SJSA1 (cell line): Measurements from ENCODE around the gene LIX1. TPM values are rescaled to one million over a fixed set of nuclear protein-coding genes. Genes with fewer than 3 reads are reported as not detected.

Experiments
- DNase-seq, 2 experiments: peaks; one replicate each; pipeline ENCODE4 v3.0.0-alpha.2; 2015 to 2020; ENCODE audit warnings: low spot score in 2 of 2, low read depth in 1 of 2
- H3K27ac ChIP-seq: fragments of 250-450 bp; sonication (Bioruptor Pico); 2 replicates; pipeline ENCODE4 v1.5.1; 2020; ENCODE audit warnings: mild to moderate bottlenecking, moderate library complexity
- H3K27me3 ChIP-seq: fragments of 250-450 bp; sonication (Bioruptor Pico); replicated peaks from 2 replicates; pipeline ENCODE4 v1.5.1; 2020; ENCODE audit warnings: mild to moderate bottlenecking, moderate library complexity
- H3K36me3 ChIP-seq: fragments of 250-450 bp; sonication (Bioruptor Pico); 2 replicates; pipeline ENCODE4 v1.5.1; 2020; ENCODE audit warnings: mild to moderate bottlenecking
- H3K4me1 ChIP-seq: fragments of 250-450 bp; sonication (Bioruptor Pico); replicated peaks from 2 replicates; pipeline ENCODE4 v1.6.1; 2021; ENCODE audit warnings: mild to moderate bottlenecking
- H3K4me3 ChIP-seq: fragments of 250-450 bp; sonication (Bioruptor Pico); 2 replicates; pipeline ENCODE4 v1.5.1; 2020; ENCODE audit warnings: mild to moderate bottlenecking
- H3K9me3 ChIP-seq: fragments of 250-450 bp; sonication (Bioruptor Pico); replicated peaks from 2 replicates; pipeline ENCODE4 v1.5.1; 2020; ENCODE audit warnings: mild to moderate bottlenecking
- total RNA-seq: library from RNA; depleted of rRNA; stranded (reverse); fragments of >200 nt; shearing (Covaris generic); gene quantifications from 2 replicates; pipeline ENCODE4 v1.2.3, GENCODE V29; 2014

The LIX1 gene
- total RNA-seq, 1 experiment from 2014 or later = not detected

- Histone ChIP-seq H3K9me3 (0 out of 2 replicates have a peak, but pooled peaks cover 3% of the 10 kb centered on the region), H3K4me3 (no peak overlapping the region), H3K4me1 (no peaks in the 10 kb centered on the region), H3K27ac (no peak overlapping the region), H3K36me3 (no peaks in the 10 kb centered on the region), H3K27me3 (peaks cover 11% of the 10 kb centered on the region; the same call in 1 of the 2 replicates)
- no peak for DNase-seq
Measured at GRCh38 chr5:97071993-97072392, 70.4 kb downstream of the LIX1 start.

DNA sequence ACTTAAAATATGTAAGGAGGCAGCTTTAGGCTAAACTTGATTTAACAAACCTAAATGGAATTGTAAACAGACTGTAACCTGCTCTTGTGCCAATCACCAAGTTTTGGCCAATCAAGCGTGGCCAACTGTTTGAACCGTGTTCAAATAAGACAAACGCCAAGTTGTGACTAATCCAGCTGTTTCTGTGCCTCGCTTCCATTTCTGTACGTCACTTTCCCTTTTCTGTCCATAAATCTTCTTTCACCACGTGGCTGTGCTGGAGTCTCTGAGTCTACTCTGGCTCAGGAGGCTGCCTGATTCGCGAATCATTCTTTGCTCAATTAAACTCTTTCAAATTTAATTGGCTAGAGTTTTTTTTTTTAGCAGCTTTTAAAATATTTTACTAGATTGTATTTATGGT, 71.3 kb downstream of the LIX1 start:
- Histone ChIP-seq H3K9me3 (0 out of 2 replicates have a peak, but pooled peaks cover 3% of the 10 kb centered on the region), H3K4me1 (no peaks in the 10 kb centered on the region), H3K27ac (no peak overlapping the region), H3K27me3 (peaks cover 11% of the 10 kb centered on the region; the same call in 1 of the 2 replicates), H3K4me3 (no peak overlapping the region), H3K36me3 (no peaks in the 10 kb centered on the region)
- no peak for DNase-seq

- H3K4me1 ChIP-seq = no peaks in the 10 kb centered on the region
- DNase-seq = no peak
- no peak overlapping the region for H3K4me3 ChIP-seq
Measured at GRCh38 chr5:97070234-97070633, 72.2 kb downstream of the LIX1 start.

GRCh38 chr5:97067296-97067850, 75.0 kb downstream of the LIX1 start:
- DNase-seq = no peak
- H3K9me3 ChIP-seq = 0 out of 2 replicates have a peak, but pooled peaks cover 3% of the 10 kb centered on the region

More at GRCh38 chr5:97070234-97070633, 72.2 kb downstream of the LIX1 start:
- H3K36me3 ChIP-seq = no peaks in the 10 kb centered on the region
- 0 out of 2 replicates have a peak, but pooled peaks cover 3% of the 10 kb centered on the region for H3K9me3 ChIP-seq
- peaks cover 8% of the 10 kb centered on the region; the same call in 1 of the 2 replicates for H3K27me3 ChIP-seq
- no peak overlapping the region for H3K27ac ChIP-seq

DNA sequence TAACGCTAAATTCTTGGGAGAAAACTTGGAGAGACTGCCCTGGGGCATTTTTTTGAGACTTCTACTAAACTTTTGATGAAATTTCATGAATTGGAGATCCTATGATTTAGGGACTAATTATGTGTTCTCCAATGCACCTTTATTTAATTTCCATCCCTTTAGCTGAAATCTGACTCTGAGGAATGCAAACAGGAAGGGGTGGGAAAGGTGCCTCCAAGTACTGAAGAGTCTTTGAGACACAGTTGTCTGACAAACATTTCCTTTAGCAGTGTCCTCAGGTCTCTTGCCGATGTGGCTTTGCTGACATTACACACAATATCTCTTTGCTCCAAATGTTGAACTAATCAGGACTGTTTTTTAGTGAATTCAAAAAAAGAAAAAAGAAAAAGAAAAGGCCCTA, 76.9 kb downstream of the LIX1 start:
- H3K9me3 ChIP-seq = no peaks in the 10 kb centered on the region
- H3K4me3 ChIP-seq = no peak overlapping the region
- DNase-seq = no peak
- no peaks in the 10 kb centered on the region for H3K4me1 ChIP-seq
- H3K27ac ChIP-seq = no peak overlapping the region
- no peaks in the 10 kb centered on the region for H3K36me3 ChIP-seq
- peaks cover 8% of the 10 kb centered on the region for H3K27me3 ChIP-seq

More at GRCh38 chr5:97067296-97067850, 75.0 kb downstream of the LIX1 start:
- Histone ChIP-seq H3K36me3 (no peaks in the 10 kb centered on the region), H3K27me3 (peaks cover 11% of the 10 kb centered on the region), H3K4me1 (no peaks in the 10 kb centered on the region), H3K4me3 (no peak overlapping the region), H3K27ac (no peak overlapping the region)

DNA sequence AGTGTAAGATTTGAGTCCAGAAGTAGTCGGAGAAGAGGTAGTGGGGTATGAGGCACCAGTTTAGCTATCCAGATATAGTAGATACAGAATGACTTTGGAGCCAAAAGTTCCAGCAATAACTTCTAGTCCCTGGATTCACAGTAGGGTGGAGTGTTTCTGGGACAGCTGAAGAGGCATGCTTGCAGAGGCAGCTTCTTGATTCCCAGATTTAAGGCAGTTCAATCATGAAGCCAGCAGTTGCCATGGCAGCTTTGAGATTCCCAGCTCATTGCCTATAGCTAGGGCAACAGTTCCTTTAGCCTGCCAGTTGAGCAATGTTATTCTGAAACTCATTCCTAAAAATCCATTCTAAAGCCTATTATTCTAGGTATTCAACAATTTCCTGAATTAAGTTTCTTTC, 79.2 kb downstream of the LIX1 start:
- H3K27me3 ChIP-seq = peaks cover 11% of the 10 kb centered on the region
- H3K4me3 ChIP-seq = no peak overlapping the region
- no peaks in the 10 kb centered on the region for H3K4me1 ChIP-seq
- no peak overlapping the region for H3K27ac ChIP-seq
- H3K36me3 ChIP-seq = no peaks in the 10 kb centered on the region
- no peaks in the 10 kb centered on the region for H3K9me3 ChIP-seq
- no peak for DNase-seq

GRCh38 chr5:97062046-97062445, 80.4 kb downstream of the LIX1 start:
- no peak for DNase-seq
- peaks cover 7% of the 10 kb centered on the region; the same call in 1 of the 2 replicates for H3K27me3 ChIP-seq
- no peak overlapping the region for H3K4me3 ChIP-seq
- no peaks in the 10 kb centered on the region for H3K4me1 ChIP-seq
- no peaks in the 10 kb centered on the region for H3K9me3 ChIP-seq
- H3K27ac ChIP-seq = no peak overlapping the region
- H3K36me3 ChIP-seq = no peaks in the 10 kb centered on the region

GRCh38 chr5:97056263-97056662, 86.1 kb downstream of the LIX1 start:
- no peak overlapping the region for H3K4me3 ChIP-seq
- H3K9me3 ChIP-seq = no peaks in the 10 kb centered on the region
- H3K27ac ChIP-seq = no peak overlapping the region
- H3K36me3 ChIP-seq = no peaks in the 10 kb centered on the region
- no peaks in the 10 kb centered on the region for H3K4me1 ChIP-seq
- peaks cover 4% of the 10 kb centered on the region; the same call in 1 of the 2 replicates for H3K27me3 ChIP-seq
- DNase-seq = no peak

DNA sequence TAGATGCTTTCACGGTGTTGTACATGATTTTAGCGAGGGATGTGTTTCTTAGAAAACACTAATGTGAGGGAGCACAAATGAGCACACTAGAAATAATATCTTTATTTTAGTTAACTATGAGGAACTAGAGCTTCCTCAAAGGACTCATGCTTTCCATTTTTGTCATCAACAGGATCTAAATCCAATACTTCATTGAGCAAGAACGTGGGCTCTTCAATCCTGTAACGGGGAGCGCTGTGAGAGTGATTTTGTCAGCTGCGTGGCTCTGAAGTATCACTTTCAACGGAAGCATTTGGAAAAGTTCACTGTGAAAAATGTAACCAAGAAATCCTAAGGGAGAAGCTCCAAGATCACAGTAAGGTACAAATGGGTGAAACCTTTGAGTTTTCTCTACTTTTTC, 93.2 kb downstream of the LIX1 start:
- Histone ChIP-seq H3K27me3 (no peaks in the 10 kb centered on the region; the same call in none of the 2 replicates), H3K36me3 (no peaks in the 10 kb centered on the region), H3K9me3 (no peaks in the 10 kb centered on the region), H3K4me3 (no peak overlapping the region), H3K4me1 (no peaks in the 10 kb centered on the region), H3K27ac (no peak overlapping the region)
- no peak for DNase-seq

DNA sequence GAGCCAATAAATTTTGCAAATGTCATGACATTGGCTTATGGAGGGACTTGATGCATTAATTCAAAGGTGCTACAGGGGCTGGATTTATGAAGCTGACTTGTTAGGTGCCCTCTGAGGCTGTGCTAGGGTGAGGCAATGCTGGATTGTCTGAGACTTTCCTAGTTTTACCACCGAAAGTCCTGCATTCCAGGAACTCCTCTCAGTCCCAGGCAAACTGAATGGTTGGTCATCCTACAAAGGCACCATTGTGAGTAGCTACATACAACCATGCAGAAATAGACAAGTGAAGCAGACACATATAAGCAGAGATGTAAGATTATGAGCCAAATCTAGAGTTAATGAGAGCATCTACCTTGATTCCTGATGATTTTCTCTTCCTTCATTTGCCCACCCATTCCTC, 95.3 kb downstream of the LIX1 start:
- no peaks in the 10 kb centered on the region; the same call in none of the 2 replicates for H3K27me3 ChIP-seq
- H3K4me3 ChIP-seq = no peak overlapping the region
- no peak overlapping the region for H3K27ac ChIP-seq
- H3K9me3 ChIP-seq = no peaks in the 10 kb centered on the region
- no peaks in the 10 kb centered on the region for H3K4me1 ChIP-seq
- no peaks in the 10 kb centered on the region for H3K36me3 ChIP-seq
- no peak for DNase-seq

- Histone ChIP-seq H3K27ac (no peak overlapping the region), H3K4me3 (no peak overlapping the region), H3K4me1 (no peaks in the 10 kb centered on the region), H3K36me3 (no peaks in the 10 kb centered on the region), H3K9me3 (no peaks in the 10 kb centered on the region), H3K27me3 (no peaks in the 10 kb centered on the region; the same call in none of the 2 replicates)
- no peak for DNase-seq
Measured at GRCh38 chr5:97046270-97046982, 96.0 kb downstream of the LIX1 start.

GRCh38 chr5:97044052-97044451, 98.4 kb downstream of the LIX1 start:
- Histone ChIP-seq H3K9me3 (no peaks in the 10 kb centered on the region), H3K36me3 (no peaks in the 10 kb centered on the region), H3K27me3 (no peaks in the 10 kb centered on the region; the same call in 1 of the 2 replicates), H3K4me3 (no peak overlapping the region), H3K4me1 (no peaks in the 10 kb centered on the region), H3K27ac (no peak overlapping the region)
- no peak for DNase-seq

DNA sequence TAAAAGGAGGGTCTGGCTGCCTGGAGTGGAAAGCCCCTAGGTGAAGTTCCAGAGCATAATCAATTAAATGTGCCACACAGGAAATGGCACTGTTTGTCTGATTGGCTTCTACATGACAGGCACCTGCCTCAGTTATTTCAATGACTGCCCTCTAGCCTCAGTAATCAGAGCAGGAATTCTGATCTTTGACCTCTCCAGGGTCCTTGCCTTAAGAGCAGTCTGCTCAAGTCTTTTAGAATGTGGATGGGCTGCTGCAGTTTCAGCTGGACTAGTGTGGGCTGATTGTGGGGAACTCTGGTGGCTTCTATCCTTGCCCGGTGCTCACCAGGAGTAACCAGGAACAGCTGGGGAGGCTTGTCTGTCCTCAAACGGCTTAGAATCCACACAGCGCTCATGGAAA, 98.9 kb downstream of the LIX1 start:
- H3K27ac ChIP-seq = no peak overlapping the region

DNA sequence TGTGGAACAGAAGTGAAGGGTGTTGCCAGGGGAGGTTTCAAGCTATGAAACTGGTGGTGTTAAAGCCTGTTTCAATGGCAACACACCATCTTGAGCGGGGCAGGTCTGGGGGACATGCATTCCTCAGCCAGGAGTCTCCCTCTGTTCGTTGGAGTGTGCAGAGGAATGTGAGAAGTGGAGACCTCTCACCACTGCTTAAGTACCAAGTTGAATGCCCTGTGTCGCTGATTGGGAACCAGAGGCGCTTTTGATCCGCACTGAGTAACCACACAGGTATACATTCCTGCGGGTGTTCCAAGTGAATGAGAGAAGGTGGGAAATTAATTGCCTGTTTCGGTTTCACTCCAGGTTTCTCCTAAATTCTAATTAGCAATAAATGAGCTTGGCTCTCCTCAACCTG, 99.4 kb downstream of the LIX1 start:
- Histone ChIP-seq H3K4me3 (no peak overlapping the region), H3K9me3 (no peaks in the 10 kb centered on the region), H3K27me3 (no peaks in the 10 kb centered on the region), H3K27ac (no peak overlapping the region), H3K4me1 (no peaks in the 10 kb centered on the region), H3K36me3 (no peaks in the 10 kb centered on the region)
- no peak for DNase-seq

More for the DNA sequence above, 98.9 kb downstream of the LIX1 start:
- H3K27me3 ChIP-seq = no peaks in the 10 kb centered on the region; the same call in 1 of the 2 replicates
- DNase-seq = no peak
- H3K9me3 ChIP-seq = no peaks in the 10 kb centered on the region
- H3K4me3 ChIP-seq = no peak overlapping the region
- no peaks in the 10 kb centered on the region for H3K4me1 ChIP-seq
- H3K36me3 ChIP-seq = no peaks in the 10 kb centered on the region
